Hepatic stellate cell (primary cell): ENCODE measurements around the gene MYG1.

Experiments used
- DNase-seq: peaks from one replicate; pipeline ENCODE4 v3.0.0; 2011; ENCODE audit warnings: low spot score

Gene MYG1, protein sequence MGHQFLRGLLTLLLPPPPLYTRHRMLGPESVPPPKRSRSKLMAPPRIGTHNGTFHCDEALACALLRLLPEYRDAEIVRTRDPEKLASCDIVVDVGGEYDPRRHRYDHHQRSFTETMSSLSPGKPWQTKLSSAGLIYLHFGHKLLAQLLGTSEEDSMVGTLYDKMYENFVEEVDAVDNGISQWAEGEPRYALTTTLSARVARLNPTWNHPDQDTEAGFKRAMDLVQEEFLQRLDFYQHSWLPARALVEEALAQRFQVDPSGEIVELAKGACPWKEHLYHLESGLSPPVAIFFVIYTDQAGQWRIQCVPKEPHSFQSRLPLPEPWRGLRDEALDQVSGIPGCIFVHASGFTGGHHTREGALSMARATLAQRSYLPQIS

GRCh38 chr12:53299454-53300180 lies at the start of gene MYG1:
Gene MYG1, plus strand, starts transcription at chr12:53299695. Its CDS starts 43 bp downstream, at chr12:53299738.
- peak; percentile 82 for DNase-seq

GRCh38 chr12:53251477-53252348 lies 47.8 kb upstream of the MYG1 start:
- peak; percentile 90 for DNase-seq

DNA sequence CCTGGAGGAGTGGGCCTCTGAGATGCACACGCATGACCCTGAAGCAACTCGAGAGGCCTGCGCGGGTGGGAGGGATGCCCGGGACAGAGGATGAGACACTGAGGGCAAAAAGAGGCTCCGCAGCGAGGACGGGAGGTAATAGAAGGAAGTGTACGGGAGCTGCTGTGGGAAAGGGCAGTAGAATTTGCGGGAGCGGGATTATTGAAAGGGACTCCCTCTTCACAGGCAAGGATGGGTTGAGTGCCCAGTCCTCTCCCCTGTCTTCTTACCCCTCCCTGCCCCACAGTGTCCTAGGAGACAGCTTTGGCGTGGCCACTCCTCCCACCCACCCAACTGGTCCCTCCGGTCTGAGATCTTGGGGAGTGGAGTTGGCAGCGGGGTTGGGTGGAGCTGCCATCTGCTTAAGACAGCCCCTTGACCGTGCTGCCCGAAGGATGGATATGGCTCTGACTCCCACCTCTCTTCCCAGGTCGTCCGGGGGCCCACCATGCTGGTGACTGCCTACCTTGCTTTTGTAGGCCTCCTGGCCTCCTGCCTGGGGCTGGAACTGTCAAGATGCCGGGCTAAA lies 47.1 kb upstream of the MYG1 start:
- DNase-seq = peak; percentile 49

DNA sequence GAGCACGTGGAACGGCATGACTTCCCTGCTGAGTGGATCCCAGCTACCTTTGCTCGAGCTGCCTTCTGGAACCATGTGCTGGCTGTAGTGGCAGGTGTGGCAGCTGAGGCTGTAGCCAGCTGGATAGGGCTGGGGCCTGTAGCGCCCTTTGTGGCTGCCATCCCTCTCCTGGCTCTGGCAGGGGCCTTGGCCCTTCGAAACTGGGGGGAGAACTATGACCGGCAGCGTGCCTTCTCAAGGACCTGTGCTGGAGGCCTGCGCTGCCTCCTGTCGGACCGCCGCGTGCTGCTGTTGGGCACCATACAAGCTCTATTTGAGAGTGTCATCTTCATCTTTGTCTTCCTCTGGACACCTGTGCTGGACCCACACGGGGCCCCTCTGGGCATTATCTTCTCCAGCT lies 46.2 kb upstream of the MYG1 start:
- no peak for DNase-seq

GRCh38 chr12:53254816-53255545 lies 44.5 kb upstream of the MYG1 start:
- no peak for DNase-seq

DNA sequence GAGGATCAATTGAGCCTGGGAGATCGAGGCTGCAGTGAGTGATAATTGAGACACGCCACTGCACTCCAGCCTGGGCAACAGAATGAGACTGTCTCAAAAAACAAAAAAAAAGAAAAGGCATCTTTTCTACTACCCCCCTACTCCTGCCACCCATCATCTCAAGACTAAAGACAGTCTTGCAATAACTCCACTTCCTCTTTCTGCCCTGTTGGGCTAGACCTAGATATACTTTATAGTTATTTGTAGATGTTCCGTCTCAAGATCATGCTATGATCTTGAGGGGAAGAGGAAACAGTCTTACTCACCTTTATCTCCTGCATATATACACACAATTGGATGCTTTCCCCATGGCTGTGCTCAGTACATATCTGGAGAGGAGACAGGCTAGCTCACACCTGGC lies 43.5 kb upstream of the MYG1 start:
- DNase-seq = no peak

- no peak for DNase-seq
Observed at GRCh38 chr12:53258541-53259539, 40.7 kb upstream of the MYG1 start.

DNA sequence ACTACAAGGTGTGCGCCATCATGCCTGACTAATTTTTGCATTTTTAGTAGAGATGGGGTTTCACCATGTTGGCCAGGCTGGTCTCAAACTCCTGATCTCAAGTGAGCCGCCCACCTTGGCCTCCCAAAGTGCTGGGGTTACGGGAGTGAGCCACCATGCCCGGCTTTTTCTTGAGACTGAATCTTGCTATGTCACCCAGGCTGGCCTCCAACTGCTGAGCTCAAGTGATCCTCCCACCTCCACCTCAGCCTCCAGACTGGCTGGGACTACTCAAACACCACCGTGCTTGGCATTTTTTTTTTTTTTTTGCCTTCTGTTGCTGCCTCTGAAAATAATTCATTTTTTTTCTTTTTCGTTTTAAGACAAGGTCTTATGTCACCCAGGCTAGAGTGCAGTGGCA lies 39.6 kb upstream of the MYG1 start:
- DNase-seq = no peak

DNA sequence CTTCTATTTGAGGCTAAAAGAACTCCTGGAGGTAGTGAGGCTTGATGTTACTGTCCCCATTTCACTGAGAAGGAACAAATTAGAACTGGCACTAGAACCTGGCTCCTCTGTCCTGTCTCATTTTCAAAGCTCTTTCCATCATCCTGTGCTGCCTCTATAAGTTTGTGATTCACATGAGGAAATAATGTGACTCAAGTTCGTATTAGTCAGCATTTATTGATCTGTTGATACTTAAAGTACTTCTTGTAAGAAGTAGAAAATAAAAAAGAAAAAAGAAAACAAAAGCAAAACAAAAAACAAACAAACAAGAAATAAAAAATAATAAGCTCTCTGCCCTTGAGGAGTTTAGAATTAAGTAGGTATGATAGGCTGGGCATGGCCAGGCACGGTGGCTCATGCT lies 33.7 kb upstream of the MYG1 start:
- no peak for DNase-seq

GRCh38 chr12:53267306-53267998 lies 32.0 kb upstream of the MYG1 start:
- no peak for DNase-seq

GRCh38 chr12:53267999-53268629 lies 31.4 kb upstream of the MYG1 start, which contains the start of gene ESPL1:
Gene ESPL1, plus strand, starts transcription at chr12:53268299. Its CDS starts 468 bp downstream, at chr12:53268767.
- DNase-seq = peak; percentile 88

DNA sequence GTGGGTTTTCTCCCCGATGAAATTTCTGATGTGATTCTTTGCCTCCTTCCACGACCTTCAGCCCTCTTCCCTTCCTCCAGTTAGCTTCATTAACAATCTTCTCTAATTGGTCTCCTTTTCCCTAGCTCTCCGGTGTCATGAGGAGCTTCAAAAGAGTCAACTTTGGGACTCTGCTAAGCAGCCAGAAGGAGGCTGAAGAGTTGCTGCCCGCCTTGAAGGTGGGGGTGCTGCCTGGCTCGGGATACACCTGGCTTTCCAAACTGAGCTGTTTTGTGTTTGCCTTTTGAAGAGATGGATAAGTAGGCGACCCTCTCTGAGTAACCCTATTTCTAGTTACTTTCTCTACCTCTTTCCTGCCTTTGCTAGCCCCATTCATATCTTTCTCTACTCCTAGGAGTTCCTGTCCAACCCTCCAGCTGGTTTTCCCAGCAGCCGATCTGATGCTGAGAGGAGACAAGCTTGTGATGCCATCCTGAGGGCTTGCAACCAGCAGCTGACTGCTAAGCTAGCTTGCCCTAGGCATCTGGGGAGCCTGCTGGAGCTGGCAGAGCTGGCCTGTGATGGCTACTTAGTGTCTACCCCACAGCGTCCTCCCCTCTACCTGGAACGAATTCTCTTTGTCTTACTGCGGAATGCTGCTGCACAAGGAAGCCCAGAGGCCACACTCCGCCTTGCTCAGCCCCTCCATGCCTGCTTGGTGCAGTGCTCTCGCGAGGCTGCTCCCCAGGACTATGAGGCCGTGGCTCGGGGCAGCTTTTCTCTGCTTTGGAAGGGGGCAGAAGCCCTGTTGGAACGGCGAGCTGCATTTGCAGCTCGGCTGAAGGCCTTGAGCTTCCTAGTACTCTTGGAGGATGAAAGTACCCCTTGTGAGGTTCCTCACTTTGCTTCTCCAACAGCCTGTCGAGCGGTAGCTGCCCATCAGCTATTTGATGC lies 30.6 kb upstream of the MYG1 start:
- DNase-seq = no peak

- no peak for DNase-seq
Observed at GRCh38 chr12:53274445-53274844, 25.1 kb upstream of the MYG1 start.

DNA sequence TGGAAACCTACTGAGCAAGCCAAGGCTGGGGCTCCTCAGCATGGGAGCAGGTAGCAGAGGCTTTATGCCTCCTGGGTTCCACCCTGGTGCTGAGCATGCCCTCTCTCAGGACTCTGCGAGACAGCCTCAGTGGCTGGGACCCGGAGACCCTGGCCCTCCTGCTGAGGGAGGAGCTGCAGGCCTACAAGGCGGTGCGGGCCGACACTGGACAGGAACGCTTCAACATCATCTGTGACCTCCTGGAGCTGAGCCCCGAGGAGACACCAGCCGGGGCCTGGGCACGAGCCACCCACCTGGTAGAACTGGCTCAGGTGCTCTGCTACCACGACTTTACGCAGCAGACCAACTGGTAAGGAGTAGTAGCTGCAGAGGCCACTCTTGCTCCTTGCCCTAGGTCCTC lies 23.0 kb upstream of the MYG1 start:
- DNase-seq = no peak

DNA sequence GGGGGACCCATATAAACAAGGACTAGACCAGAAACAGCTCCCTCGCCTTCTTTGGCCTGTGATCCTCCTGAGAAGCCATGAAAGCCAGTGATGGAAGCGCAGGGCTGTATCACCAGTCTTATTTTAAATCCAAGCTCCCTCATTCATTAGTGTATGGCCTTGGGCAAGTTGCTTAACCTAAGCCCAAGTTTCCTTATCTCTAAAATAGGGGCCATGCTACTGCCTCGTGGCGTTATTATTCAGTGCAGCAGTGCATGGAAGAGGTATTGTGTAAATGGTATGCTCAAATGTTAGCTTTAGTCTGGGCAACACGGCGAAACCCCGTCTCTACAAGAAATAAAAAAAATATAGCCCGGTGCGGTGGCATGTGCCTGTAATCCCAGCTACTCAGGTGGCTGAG lies 21.5 kb upstream of the MYG1 start:
- DNase-seq = no peak

DNA sequence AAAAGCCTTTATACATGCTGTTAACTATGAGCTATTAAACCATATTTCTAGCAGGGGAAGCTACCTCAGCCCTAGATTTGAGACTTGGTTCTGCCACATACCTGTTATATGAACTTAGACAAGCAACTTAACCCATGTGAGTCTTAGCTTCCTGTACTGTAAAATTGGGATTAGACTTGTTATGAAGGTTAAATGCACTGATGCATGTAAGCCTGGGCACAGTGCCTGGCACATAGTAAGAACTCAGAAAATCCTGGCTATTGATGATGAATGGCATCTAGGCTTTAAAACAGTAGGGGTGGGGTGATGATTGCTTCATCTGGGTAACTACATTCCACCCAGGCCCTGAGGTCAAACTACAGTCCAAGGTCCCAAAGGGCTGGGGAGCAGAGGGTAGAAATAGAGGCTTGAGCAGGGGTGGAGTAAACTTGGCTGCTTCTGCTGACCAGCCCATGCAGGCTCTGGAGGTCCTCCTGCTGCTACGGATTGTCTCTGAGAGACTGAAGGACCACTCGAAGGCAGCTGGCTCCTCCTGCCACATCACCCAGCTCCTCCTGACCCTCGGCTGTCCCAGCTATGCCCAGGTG lies 20.1 kb upstream of the MYG1 start:
- DNase-seq = no peak

GRCh38 chr12:53279888-53280498 lies 19.5 kb upstream of the MYG1 start:
- no peak for DNase-seq
